HCT116 (cell line): ENCODE results near the gene TYW1. TPM values are rescaled to one million over a fixed set of nuclear protein-coding genes. Genes with fewer than 3 reads are reported as not detected.
"Not testable (repeated sequence)": the region's sequence is repeated elsewhere in the genome, so short reads cannot be mapped to it uniquely, and the experiment has no call there.

Source experiments
- ATAC-seq: fragments of 200-7000 bp; cut with Tn5 transposase; 2 replicates; pipeline ENCODE4 v1.9.1; 2020; ENCODE audit warnings: mild to moderate bottlenecking, moderate library complexity
- BruUV-seq: library from RNA; stranded (reverse); fragments of 400-500 nt; replicated peaks from 2 replicates; lab custom pipeline; 2021; lab: Mats Ljungman, UMichigan
- CTCF ChIA-PET: fragments of 300-600 bp; sonication (Branson Sonifier 250); formaldehyde crosslinking; loops from one replicate; lab custom pipeline; 2021; ENCODE audit warnings: antibody characterized with exemption; lab: Charles Lee
- POLR2A ChIA-PET: fragments of 300-600, 350-600 bp; sonication (Branson Sonifier 250); formaldehyde crosslinking; loops from one replicate; lab custom pipeline; 2021; ENCODE audit warnings: antibody characterized with exemption; lab: Charles Lee
- RAD21 ChIA-PET, 2 experiments: fragments of 300-600 bp; sonication (Branson Sonifier 250); formaldehyde crosslinking; loops; one replicate each; lab custom pipeline; 2023; ENCODE audit warnings: low total read pairs in 2 of 2; ENCODE audit not compliant: uncharacterized antibody in 2 of 2, unreplicated experiment in 2 of 2, low non-redundant PET in 1 of 2; lab: Charles Lee
- DNase-seq: peaks from one replicate; pipeline ENCODE4 v3.0.0-alpha.2; 2010; ENCODE audit warnings: low read depth, low spot score
- H2AFZ ChIP-seq: fragments of 200-600 bp; shearing (Covaris generic), sonication (generic); 2 replicates; pipeline ENCODE4 v1.6.1; 2017; ENCODE audit warnings: low read depth, mixed run types, mixed read lengths, antibody characterized with exemption, low read length; ENCODE audit not compliant: poor library complexity, severe bottlenecking
- H3K27ac ChIP-seq: 2 replicates; pipeline ENCODE4 v1.5.1; 2012; ENCODE audit warnings: low read depth, low read length
- H3K27me3 ChIP-seq: fragments of 200-600 bp; sonication (generic); 2 replicates; pipeline ENCODE4 v1.6.1; 2016; ENCODE audit warnings: mixed run types, low read length, mixed read lengths; ENCODE audit not compliant: insufficient read depth
- H3K36me3 ChIP-seq, 2 experiments: fragments of 200-500 bp in 1 of 2; fragments of 200-600 bp in 1 of 2; sonication (Bioruptor generic) in 1 of 2; sonication (generic) in 1 of 2; 2 replicates each; pipeline versions ENCODE4 v1.5.1 to v1.6.1; 2014 to 2016; ENCODE audit warnings: low read length in 2 of 2, inconsistent platforms in 1 of 2, mixed read lengths in 1 of 2, mixed run types in 1 of 2; ENCODE audit not compliant: insufficient read depth in 2 of 2, control insufficient read depth in 1 of 2
- H3K4me1 ChIP-seq, 2 experiments: fragments of 200-600 bp in 1 of 2; sonication (generic) in 1 of 2; 2 replicates each; pipeline versions ENCODE4 v1.5.1 to v1.6.1; 2012 to 2017; ENCODE audit warnings: low read length in 2 of 2, inconsistent platforms in 1 of 2, mild to moderate bottlenecking in 1 of 2, mixed read lengths in 1 of 2, mixed run types in 1 of 2, moderate library complexity in 1 of 2; ENCODE audit not compliant: insufficient read depth in 2 of 2, control insufficient read depth in 1 of 2
- H3K4me2 ChIP-seq: fragments of 200-600 bp; sonication (generic); 2 replicates; pipeline ENCODE4 v1.6.1; 2017; ENCODE audit warnings: mixed run types, low read length, mixed read lengths
- H3K4me3 ChIP-seq, 2 experiments: fragments of 200-600 bp in 1 of 2; sonication (generic) in 1 of 2; replicated peaks in 1 of 2; 2 replicates each; pipeline ENCODE4 v1.5.1; 2011 to 2016; ENCODE audit warnings: low read length in 2 of 2, control low read depth in 1 of 2, low read depth in 1 of 2, mild to moderate bottlenecking in 1 of 2, mixed read lengths in 1 of 2, mixed run types in 1 of 2
- H3K79me2 ChIP-seq: fragments of 200-600 bp; sonication (generic); 2 replicates; pipeline ENCODE4 v1.6.1; 2017; ENCODE audit warnings: mild to moderate bottlenecking, mixed run types, low read length, moderate library complexity, mixed read lengths; ENCODE audit not compliant: insufficient read depth
- H3K9ac ChIP-seq: fragments of 200-600 bp; sonication (generic); 2 replicates; pipeline ENCODE4 v1.6.1; 2016; ENCODE audit warnings: low read length, mixed read lengths
- H3K9me2 ChIP-seq: fragments of 200-600 bp; sonication (generic), shearing (Covaris generic); 2 replicates; pipeline ENCODE4 v1.6.1; 2017; ENCODE audit warnings: mixed run types, mild to moderate bottlenecking, moderate library complexity; ENCODE audit not compliant: insufficient read depth
- H3K9me3 ChIP-seq, 2 experiments: fragments of 200-500 bp in 1 of 2; fragments of 200-600 bp in 1 of 2; sonication (Bioruptor generic) in 1 of 2; sonication (generic) in 1 of 2; 2 replicates each; pipeline ENCODE4 v1.6.1; 2014 to 2017; ENCODE audit warnings: low read length in 2 of 2, mixed read lengths in 2 of 2, inconsistent platforms in 1 of 2, low read depth in 1 of 2, mild to moderate bottlenecking in 1 of 2, mixed run types in 1 of 2, moderate library complexity in 1 of 2; ENCODE audit not compliant: control insufficient read depth in 1 of 2, insufficient read depth in 1 of 2
- H4K20me1 ChIP-seq: fragments of 200-600 bp; sonication (generic), shearing (Covaris generic); 2 replicates; pipeline ENCODE4 v1.6.1; 2017; ENCODE audit warnings: mixed run types, mild to moderate bottlenecking, moderate library complexity; ENCODE audit not compliant: insufficient read depth
- CBX3 ChIP-seq: IDR thresholded peaks from 2 replicates; pipeline ENCODE4 v1.6.1; 2012; ENCODE audit warnings: low read depth
- CEBPB ChIP-seq: IDR thresholded peaks from 2 replicates; pipeline ENCODE4 v1.6.1; 2012; ENCODE audit warnings: low read depth
- EGR1 ChIP-seq: IDR thresholded peaks from 2 replicates; pipeline ENCODE4 v1.6.1; 2012; ENCODE audit warnings: low read depth
- ELF1 ChIP-seq: IDR thresholded peaks from 2 replicates; pipeline ENCODE4 v1.6.1; 2012; ENCODE audit warnings: low read depth, borderline replicate concordance
- EZH2 ChIP-seq: fragments of 200-600 bp; sonication (generic); IDR thresholded peaks from 2 replicates; pipeline ENCODE4 v1.6.1; 2017; ENCODE audit warnings: antibody characterized with exemption, mixed run types
- EZH2phosphoT487 ChIP-seq: fragments of 200-600 bp; IDR thresholded peaks from 2 replicates; pipeline ENCODE4 v1.6.1; 2018; ENCODE audit warnings: antibody characterized with exemption, borderline replicate concordance
- FOSL1 ChIP-seq: IDR thresholded peaks from 2 replicates; pipeline ENCODE4 v1.6.1; 2012; ENCODE audit warnings: low read depth
- MAX ChIP-seq: IDR thresholded peaks from 2 replicates; pipeline ENCODE4 v1.6.1; 2012
- POLR2AphosphoS5 ChIP-seq: IDR thresholded peaks from 2 replicates; pipeline ENCODE4 v1.6.1; 2011; ENCODE audit warnings: mild to moderate bottlenecking, low read depth, low read length, moderate library complexity
- RAD21 ChIP-seq: IDR thresholded peaks from 2 replicates; pipeline ENCODE4 v1.6.1; 2012; ENCODE audit warnings: low read depth, mild to moderate bottlenecking
- SIN3A ChIP-seq: IDR thresholded peaks from 2 replicates; pipeline ENCODE4 v1.6.1; 2012; ENCODE audit warnings: low read depth
- SP1 ChIP-seq: IDR thresholded peaks from 2 replicates; pipeline ENCODE4 v1.6.1; 2012; ENCODE audit warnings: low read depth
- TCF7L2 ChIP-seq: IDR thresholded peaks from 2 replicates; pipeline ENCODE4 v1.7.0; 2011; ENCODE audit warnings: borderline replicate concordance, inconsistent platforms; ENCODE audit not compliant: insufficient read depth, insufficient read length; ENCODE audit errors: extremely low read depth
- YY1 ChIP-seq: IDR thresholded peaks from 2 replicates; pipeline ENCODE4 v1.6.1; 2011; ENCODE audit warnings: low read length, low read depth, moderate library complexity, mild to moderate bottlenecking; ENCODE audit not compliant: insufficient replicate concordance; ENCODE audit errors: extremely low read depth
- ZFX ChIP-seq: fragments of 450-650 bp; IDR thresholded peaks from 2 replicates; pipeline ENCODE4 v1.6.1; 2017
- intact Hi-C: fragments of 100-400 bp; cut with micrococcal nuclease; formaldehyde crosslinking; loops from 2 replicates; pipeline ENCODE4 v1.10.0; 2022
- total RNA-seq: library from RNA; stranded (reverse); gene quantifications from one replicate; pipeline ENCODE4 v1.2.1, GENCODE V29; 2021; ENCODE audit not compliant: unreplicated experiment
- TF ChIP-seq, protein P1 (sequence below): IDR thresholded peaks from 2 replicates; pipeline ENCODE4 v1.6.1; 2012
- TF ChIP-seq, protein P2 (sequence below), 3 experiments: fragments of 200-600 bp in 1 of 3; sonication (generic) in 1 of 3; IDR thresholded peaks in 2 of 3; conservative IDR thresholded peaks in 1 of 3; 2 replicates each; pipeline ENCODE4 v1.5.1; 2012 to 2017; ENCODE audit warnings: low read depth in 2 of 3, low read length in 2 of 3, antibody characterized with exemption in 1 of 3, borderline replicate concordance in 1 of 3, control low read depth in 1 of 3, mild to moderate bottlenecking in 1 of 3, mixed read lengths in 1 of 3, mixed run types in 1 of 3, moderate library complexity in 1 of 3; ENCODE audit not compliant: insufficient read depth in 1 of 3
- TF ChIP-seq, protein P3 (sequence below): IDR thresholded peaks from 2 replicates; pipeline ENCODE4 v1.6.1; 2011; ENCODE audit warnings: mild to moderate bottlenecking, low read length, moderate library complexity; ENCODE audit not compliant: insufficient replicate concordance; ENCODE audit errors: extremely low read depth

The TYW1 gene
- total RNA-seq, 1 experiment from 2014 or later: 16.6 TPM

DNA sequence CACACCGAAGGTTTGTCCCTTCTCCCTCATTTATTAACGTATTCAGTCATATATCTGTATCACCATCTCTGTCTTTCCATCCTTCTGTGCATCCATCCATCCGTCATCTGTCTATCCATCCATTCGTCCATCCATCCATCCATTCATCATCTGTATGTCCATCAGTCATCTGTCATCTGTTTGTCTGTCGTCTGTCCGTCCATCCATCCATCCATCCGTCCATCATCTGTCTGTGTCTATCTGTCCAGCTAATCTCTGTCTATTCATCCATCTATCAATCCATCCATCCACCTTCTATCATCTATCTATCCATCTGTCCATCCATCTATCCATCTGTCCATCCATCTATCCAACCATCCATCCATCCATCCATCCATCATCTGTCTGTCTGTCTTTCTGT lies 213.9 kb downstream of the TYW1 start:
- no peak for TF ChIP-seq YY1
- TF ChIP-seq EGR1: no peak
- TF ChIP-seq ZFX: no peak
- TF ChIP-seq FOSL1: no peak
- no peak for TF ChIP-seq ELF1
- no peak for TF ChIP-seq SP1
- TF ChIP-seq TCF7L2: no peak
- no peak for TF ChIP-seq EZH2
- TF ChIP-seq POLR2AphosphoS5: no peak
- TF ChIP-seq, protein P1, sequence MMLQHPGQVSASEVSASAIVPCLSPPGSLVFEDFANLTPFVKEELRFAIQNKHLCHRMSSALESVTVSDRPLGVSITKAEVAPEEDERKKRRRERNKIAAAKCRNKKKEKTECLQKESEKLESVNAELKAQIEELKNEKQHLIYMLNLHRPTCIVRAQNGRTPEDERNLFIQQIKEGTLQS: no peak
- TF ChIP-seq, protein P2, sequence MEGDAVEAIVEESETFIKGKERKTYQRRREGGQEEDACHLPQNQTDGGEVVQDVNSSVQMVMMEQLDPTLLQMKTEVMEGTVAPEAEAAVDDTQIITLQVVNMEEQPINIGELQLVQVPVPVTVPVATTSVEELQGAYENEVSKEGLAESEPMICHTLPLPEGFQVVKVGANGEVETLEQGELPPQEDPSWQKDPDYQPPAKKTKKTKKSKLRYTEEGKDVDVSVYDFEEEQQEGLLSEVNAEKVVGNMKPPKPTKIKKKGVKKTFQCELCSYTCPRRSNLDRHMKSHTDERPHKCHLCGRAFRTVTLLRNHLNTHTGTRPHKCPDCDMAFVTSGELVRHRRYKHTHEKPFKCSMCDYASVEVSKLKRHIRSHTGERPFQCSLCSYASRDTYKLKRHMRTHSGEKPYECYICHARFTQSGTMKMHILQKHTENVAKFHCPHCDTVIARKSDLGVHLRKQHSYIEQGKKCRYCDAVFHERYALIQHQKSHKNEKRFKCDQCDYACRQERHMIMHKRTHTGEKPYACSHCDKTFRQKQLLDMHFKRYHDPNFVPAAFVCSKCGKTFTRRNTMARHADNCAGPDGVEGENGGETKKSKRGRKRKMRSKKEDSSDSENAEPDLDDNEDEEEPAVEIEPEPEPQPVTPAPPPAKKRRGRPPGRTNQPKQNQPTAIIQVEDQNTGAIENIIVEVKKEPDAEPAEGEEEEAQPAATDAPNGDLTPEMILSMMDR (IDR thresholded peaks at IDR 0.05 in 2 of 3, conservative IDR thresholded peaks at IDR 0.05 in 1 of 3; ENCODE audit: borderline replicate concordance in 1 of 3, insufficient read depth in 1 of 3, low read depth in 2 of 3, low read length in 2 of 3): no peak
- no peak for TF ChIP-seq SIN3A
- no peak for TF ChIP-seq RAD21
- TF ChIP-seq MAX: no peak
- TF ChIP-seq CEBPB: no peak
- no peak for TF ChIP-seq CBX3
- no peak for TF ChIP-seq EZH2phosphoT487
- TF ChIP-seq, protein P3, sequence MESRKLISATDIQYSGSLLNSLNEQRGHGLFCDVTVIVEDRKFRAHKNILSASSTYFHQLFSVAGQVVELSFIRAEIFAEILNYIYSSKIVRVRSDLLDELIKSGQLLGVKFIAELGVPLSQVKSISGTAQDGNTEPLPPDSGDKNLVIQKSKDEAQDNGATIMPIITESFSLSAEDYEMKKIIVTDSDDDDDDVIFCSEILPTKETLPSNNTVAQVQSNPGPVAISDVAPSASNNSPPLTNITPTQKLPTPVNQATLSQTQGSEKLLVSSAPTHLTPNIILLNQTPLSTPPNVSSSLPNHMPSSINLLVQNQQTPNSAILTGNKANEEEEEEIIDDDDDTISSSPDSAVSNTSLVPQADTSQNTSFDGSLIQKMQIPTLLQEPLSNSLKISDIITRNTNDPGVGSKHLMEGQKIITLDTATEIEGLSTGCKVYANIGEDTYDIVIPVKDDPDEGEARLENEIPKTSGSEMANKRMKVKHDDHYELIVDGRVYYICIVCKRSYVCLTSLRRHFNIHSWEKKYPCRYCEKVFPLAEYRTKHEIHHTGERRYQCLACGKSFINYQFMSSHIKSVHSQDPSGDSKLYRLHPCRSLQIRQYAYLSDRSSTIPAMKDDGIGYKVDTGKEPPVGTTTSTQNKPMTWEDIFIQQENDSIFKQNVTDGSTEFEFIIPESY: no peak
- H3K4me1 ChIP-seq: no peaks in the 10 kb centered on the region; a peak in 1 of 4 replicates
- H3K9ac ChIP-seq: no peak overlapping the region
- no peaks in the 10 kb centered on the region for H3K36me3 ChIP-seq
- no peaks in the 10 kb centered on the region for H4K20me1 ChIP-seq
- no peak for ATAC-seq
- H3K27ac ChIP-seq: no peak overlapping the region
- H3K9me3 ChIP-seq: no peaks in the 10 kb centered on the region
- BruUV-seq: no TSS peak
- ChIA-PET RAD21 (no interaction called here), POLR2A (no interaction called here), CTCF (no interaction called here)
- no peak overlapping the region for H2AFZ ChIP-seq
- H3K4me3 ChIP-seq: no peak overlapping the region
- no peak for DNase-seq
- H3K9me2 ChIP-seq: no peaks in the 10 kb centered on the region
- intact Hi-C loops: no loop called here
- no peak overlapping the region for H3K4me2 ChIP-seq
- H3K79me2 ChIP-seq: no peaks in the 10 kb centered on the region
- no peaks in the 10 kb centered on the region for H3K27me3 ChIP-seq

- intact Hi-C loops, DNase-seq, H3K4me3 ChIP-seq, H3K4me2 ChIP-seq, H3K27me3 ChIP-seq, H3K36me3 ChIP-seq, H3K9me3 ChIP-seq, H2AFZ ChIP-seq, BruUV-seq, H4K20me1 ChIP-seq, POLR2A ChIA-PET, H3K9me2 ChIP-seq, RAD21 ChIA-PET, H3K27ac ChIP-seq, H3K9ac ChIP-seq, CTCF ChIA-PET, ATAC-seq, H3K79me2 ChIP-seq, H3K4me1 ChIP-seq: not testable (repeated sequence)
Measured at GRCh38 chr7:67211650-67212330, 215.2 kb downstream of the TYW1 start.
